GM04503 (cell line): ENCODE data around the gene CCM2.

Experiments
- DNase-seq: peaks from one replicate; pipeline ENCODE4 v3.0.0-alpha.2; 2012; ENCODE audit warnings: low read depth

CCM2 gene

DNA sequence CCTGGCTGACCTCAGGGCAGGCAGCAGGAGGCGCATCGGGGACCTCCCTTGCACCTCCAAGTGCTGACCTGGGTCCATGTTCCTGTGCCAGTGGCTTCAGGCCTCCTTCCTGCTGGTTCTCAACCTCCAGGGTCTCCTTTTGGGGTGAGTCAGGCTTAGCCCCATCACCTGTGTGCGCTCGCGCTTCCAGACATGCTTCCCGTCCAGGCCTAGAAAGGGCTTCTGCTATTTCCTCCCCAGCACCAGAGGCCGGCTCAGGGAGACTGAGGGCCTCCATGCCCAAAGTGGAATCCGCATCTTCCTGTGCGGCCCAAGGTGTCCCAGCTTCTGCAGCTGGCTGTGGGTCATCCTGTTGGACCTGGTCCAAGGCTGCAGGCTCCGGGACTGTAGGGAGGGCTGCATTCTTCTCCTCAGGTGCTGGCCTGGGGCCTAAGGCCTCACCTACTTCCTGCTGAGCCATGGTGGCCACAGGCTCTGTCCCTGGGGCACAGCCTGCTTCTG is 82.9 kb downstream of the CCM2 start:
- no peak for DNase-seq

DNA sequence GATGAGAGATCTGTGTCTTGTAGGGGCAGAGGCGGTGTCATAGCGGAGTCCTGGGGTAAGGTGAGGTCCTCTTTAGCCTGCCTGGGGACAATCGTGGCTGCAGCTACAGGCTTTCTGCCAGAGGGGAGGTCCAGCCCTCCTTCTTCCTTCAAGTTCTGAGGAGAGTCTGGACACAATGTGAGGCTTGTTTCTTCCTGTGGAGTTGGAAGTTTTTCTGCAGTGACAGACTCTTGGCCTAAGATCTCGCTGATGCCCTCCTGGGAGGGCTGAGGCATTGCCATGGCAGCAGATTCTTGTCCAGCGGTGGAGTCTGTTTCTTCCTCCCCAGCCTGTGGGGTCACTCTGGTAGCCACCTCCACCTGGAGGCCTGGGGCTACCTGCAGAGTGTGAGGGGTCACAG is 84.3 kb downstream of the CCM2 start:
- DNase-seq = no peak

DNA sequence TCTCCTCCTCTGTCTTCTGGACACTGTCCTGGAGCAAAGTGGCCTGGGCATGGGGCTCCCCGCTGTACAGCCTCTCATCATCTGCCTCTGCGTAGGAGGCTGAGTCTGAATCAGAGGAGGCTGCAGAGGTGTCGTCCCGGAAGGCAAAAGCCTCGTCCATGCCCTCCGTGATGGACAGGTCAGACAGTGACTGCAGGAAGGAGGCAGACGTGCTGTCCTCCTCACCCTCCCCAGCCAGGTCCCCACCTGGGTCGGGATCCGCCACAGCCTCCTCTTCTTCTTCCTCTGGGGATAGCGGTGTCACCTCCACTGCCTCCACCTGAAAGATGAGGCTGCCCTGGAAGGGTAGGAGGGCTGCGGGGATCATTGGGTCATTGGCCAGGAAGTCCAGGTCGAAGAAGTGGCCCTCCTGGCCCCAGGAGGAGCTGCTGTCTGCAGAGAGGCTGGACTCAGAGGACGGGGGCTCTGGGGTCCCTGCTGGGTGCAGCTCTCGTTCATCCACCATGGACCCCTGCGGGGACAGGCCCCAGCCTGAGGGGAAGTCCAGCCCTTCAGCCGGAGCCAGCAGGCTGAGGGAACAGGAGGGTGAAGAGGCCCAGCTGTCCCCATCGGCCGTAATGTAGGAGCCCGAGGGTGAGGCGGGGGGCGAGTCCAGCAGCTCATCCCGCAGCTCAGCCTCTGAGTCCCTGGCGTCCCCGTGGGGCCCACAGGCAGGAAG is 85.1 kb downstream of the CCM2 start:
- no peak for DNase-seq

DNA sequence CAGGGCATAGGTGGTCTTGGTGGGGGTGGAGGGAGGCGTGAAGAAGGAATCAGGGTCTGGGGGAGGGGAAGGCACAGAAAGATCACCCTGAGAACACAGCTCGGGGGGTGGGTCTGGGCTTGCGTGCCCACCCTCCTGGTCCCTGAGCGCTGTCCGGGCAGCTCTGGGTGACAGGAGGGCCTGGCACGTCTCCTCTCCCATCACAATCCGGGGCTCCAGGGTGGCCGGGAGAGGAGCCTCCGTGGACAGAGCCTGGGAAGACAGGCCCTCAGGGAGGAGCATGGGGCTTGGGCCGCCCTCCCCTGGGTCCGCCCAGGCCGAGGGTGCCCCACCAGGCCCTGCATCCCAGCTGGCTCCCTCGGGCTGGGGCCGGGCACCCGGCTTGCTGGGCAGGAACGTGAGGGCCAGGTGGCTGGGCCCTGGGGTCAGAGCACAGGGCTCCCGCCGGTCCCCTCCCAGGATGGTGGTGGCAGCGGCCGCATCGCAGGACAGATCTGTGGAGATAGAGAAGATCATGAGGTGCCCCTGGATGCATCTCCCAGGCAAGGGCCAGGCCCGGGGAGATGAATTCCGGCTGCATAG is 85.7 kb downstream of the CCM2 start:
- DNase-seq = no peak

DNA sequence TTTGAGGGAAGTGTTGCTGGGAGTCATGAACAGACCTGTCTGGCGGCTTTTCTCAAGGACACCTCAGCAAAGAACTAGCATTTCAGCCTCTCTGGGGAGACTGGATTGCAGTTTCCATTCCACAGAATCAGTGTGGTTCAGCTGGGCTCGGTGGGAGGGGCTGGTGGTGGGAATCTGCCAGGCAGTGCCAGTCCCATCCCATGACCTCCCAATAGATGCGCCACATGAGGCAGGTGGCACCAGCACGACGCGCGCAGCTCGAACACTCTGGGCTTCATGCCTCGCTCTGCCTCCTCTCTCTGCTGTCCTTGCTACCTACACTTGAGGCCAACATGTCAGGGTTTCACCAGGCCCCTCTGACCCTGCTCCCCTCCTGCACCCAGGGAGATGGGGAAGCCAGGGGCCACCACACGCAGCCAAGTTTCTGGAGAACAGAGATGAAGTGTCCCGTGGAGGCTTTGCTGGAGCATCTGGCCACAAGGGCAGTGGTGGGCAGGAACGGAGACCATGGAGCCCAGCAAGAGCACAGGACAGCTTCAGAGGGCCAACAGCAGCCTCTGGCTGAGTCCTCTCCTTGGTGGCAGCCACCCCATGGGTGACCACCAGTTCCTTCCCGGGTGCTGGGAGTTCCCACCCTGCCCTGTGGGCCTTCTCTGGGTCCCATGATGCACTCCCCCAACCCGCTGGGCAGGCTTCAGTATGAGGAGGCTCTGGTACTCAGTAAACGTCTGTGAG is 86.5 kb downstream of the CCM2 start:
- no peak for DNase-seq

DNA sequence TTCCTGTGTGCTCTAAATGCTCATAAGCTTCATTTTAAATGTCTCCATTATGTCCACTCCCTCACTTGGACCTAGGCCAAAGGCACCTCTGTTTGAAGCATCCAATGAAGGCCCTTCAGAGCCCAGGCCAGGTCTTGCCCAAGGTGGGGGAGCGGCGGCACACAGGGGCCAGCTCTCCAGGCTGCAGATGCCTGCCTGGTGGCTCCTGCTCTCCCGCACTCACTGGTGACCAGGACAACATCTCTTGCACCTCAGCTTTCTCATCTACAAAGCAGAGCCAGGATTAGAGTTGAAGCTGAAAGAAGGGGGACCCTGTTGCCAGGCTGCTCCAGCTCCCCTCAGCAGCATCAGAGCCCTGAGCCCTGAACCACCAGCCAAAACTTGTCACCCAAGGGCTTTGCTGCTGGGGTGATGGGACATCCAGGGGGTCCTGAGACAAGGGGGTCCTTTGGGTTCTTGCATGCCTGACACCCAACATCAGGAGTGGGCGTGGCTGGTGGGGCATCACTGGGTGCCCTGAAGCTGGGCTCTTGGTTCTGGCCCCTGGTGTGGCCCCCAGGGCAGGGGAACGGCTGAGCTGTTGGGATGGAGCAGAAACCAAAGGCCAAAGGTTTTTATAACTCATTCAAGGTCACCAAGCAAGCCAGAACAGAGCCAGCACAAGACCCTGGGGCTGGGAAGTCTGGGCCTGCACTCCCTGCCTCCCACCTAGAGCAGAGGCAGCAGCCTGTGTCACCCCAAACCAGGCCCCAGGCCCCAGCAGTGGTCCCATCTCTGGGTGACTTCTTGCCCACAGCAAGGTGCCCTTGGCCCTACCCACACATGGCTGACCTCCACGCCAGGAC is 87.5 kb downstream of the CCM2 start:
- DNase-seq = no peak

DNA sequence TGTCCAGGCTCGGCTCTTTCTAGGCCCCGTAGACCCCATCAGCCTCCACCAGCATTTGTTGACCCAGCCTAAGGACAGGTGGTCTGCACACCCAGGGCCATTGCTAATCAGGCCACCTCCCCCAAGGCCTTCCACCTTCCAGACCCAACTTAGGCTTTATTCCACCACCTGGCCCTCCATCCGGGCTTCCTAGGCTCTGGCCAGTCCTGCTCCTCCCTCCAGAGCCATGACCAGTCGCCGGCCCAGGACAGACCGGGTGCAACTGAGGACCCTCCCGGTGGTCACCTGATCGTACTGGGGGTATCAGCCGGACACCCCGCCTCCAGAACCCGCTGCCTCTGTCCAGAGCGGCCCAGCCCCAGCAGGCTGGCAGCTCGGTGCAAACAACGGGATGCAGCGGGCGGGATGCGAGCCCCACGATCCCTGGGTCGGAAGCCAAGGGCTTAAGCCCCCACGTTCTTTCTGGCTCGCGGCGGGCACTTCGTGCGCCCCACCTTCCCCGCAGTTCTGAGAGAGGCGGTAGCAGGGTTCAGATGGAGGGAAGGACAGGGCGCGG is 88.2 kb downstream of the CCM2 start:
- DNase-seq = no peak

DNA sequence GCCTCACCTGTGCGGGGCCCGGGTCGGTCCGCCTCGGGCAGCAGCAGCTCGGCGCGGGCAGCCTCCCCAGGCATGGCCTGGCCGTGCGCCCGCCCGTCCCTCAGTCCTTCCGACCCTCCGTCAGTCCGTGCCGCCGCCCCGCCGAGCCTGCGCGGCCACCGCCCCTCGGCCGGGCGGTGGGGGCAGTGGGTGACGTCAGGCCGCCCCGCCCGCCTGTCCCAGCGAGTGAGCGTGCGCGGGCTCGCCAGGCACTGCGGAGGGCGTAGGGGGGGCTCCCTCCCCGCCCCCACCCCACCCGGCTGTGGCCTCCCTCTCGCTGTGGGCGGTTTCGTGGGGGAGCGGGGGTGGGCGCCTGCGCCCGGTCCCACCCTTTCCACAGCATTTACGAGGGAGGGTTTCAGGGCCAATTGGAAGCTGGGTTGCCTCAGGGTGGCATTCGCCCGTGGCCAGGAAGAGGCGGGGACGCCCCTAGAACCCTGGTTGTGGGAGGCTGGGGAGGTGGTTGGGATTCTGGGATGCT is 88.9 kb downstream of the CCM2 start, which contains the start of gene NACAD:
TSS of gene NACAD (minus strand) at position 149 of the 520 bp plus-strand sequence. CDS start at position 74, 75 bp downstream.
- no peak for DNase-seq

DNA sequence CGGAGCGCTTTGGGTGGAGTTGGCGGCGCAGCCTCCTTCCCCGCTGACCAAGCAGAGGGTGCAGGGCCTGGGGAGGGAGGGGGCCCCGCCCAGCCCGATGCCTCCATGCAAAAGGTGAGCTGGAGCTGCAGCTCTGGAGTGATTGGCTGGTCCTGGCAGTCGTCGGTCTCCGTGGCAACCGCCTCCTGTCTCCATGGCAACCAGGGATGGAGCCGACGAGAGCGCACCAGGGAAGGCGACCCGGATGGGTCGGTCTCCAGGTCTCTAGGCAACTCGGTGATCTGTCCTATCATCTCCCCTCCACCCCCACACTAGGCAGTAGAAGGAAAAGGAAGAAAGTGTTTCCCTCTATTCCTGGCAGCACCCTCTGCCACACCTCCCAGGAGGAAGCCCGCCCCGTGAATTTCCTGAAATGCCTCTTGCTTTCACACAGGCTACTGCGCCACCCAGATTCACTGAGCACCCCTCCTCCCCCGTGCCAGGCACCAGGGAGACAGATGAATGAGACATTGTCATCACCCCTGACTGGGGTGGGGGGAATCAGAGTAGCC is 89.4 kb downstream of the CCM2 start:
- DNase-seq = no peak

DNA sequence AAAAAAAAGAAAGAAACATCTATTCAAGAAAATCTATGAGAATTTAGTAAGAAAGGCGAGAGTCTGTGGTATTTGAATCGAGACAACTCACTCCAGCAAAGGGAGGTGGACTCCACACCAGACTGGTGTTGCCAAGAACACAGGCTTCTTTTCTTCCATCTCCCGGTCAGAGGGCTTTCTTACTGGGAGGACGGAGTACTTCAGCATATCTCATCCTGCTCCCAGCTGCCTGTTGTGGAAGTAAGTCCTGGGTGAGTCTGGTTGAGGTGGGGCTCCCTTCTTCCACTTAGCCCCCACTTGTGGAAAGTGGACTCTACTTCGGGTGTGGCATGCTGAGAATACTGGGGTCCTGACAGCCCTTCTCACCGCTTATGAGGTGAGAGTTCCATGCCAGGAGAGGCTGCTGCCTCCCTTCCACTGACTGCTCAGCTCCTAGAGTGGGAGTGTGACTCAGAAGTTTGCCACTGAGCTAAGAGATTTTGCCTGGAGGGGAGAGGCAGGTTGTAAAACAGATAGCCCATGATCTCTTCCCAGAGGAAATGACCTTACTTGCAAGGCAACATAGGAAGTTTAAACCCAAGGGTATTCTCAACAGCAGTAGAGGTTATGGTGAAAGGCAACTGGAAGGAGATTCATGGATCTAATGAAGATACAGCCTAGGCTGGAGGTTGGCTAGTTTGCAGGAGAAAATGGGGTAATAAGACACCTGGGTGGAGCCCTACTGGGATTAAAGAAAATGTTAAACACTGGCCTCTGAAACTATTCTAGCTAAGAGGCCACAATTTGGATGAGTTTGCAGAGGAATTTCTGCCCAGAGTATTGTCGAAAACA is 92.3 kb downstream of the CCM2 start:
- DNase-seq = no peak

DNA sequence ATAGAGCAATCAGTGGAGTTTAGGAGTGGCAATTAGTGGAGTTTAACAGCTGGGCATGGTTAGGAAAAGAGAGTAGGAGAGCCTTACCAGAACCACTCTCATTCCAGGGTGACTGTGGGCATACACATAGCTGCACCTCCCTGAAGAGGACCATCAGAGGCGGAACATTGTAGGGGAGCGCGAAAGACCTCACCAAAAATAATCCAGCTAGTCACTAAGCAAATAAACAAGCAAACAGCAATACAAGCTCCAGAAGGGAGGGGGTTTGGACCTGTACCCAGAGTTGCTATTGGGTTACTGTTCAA is 92.9 kb downstream of the CCM2 start:
- no peak for DNase-seq

DNA sequence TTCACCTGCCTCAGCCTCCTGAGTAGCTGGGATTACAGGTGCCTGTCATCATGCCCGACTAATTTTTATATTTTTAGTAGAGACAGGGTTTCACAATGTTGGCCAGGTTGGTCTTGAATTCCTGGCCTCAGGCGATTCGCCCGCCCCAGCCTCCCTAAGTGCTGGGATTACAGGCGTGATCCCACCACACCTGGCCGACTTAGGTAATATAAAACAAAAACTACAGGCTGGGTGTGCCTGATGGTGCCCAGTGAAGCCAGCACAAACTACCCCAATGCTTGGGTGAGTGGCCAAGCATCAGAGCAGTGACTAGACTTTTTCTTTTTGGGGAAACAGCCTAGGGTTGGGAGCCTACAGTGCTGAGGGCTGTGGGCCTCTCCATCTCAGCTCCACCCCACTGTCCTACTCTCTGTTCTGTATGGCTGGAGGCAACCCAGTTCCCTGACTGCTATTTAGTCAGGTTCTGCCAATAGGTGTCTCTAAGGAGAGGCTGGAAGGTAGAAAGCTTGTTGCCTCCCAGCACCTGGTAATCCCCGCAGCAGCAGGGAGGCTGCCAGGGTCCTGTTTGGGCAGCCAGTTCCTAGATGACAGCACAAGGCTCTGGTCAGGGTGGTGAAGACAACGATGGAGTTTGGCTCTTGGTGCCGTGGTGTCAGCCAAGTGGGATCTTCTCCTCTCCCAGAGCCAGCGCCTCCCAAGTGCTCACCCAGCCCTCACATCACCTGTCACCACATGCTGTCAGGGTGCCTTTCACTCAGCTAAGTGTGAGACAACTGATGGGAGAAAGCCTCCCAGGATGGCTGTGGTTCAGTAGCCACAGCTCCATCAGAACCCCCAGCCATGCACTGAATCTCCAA is 99.2 kb downstream of the CCM2 start:
- DNase-seq = no peak

DNA sequence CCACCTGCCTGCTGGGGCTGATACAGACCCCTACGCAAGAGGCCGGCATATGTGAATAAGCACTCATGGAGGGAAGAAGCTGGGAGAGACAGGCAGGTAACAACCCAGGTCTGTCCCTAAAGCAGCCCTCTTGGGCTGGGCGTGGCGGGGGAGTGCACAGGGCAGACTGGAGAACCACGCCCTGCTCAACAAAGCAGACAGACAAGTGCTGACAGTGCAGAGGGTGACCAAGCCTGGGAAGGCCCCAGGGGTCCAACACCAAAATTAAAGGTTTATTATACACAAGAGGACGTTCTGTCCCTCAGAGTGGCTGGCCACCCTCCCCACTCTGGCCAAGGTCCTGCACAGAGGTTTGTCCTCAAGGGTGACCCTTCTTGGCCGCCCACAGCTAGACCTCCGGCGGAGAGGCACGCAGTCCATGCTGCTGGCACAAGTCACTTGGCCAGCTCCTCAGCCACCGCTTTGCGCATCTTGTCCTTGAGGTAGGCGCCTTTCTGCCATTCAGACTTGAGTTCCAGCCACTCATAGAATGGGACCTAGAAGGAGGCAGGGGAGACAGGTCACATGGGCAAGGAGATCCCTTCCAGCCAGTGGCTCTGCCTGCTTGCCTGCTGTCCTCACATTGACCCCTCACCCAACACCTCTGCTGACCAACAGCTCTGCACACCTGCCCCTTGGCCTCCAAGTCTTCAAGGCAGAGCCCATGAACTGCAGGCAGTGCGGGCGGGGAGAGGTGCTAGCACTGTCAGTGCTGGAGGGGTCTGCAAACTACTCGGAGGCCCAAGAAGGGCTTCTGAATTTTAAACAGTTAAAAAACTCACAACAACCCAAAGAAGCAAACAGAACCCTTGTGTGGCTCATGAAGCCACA is 100.1 kb downstream of the CCM2 start:
- no peak for DNase-seq

DNA sequence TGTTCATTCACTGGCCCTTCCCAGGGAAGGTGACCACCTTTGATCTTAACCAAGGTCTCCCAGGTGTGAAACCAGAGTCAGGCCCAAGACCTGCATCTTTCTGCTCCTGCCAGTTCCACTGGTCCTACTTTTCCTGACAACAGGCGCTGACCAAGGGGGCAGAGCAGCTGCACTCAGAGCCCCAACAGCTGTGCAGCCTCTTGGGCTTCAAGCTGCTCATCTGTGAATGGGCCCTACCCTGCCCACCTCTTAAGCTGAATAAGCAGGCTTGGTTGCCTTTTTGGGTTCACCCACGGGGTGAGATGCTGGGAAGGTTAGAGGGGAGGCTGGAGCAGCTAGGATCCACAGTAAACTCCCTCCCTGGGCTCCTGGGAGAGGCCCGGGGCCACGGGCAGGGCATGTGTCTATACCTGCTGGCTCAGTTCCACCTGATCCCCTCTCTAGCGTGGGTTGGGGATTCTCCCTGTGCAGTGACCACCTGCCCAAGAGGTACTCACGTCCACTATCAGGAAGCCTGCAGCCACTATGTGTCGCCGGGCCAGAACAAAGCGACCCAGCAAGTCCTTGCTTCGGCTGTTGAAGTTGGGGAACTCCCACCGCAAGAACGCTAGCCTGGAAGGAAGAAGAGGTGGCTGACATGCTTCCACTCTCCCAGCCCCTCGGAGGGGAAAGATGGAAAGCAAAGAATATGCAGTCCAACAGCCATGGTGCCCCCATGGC is 100.9 kb downstream of the CCM2 start:
- DNase-seq = no peak

DNA sequence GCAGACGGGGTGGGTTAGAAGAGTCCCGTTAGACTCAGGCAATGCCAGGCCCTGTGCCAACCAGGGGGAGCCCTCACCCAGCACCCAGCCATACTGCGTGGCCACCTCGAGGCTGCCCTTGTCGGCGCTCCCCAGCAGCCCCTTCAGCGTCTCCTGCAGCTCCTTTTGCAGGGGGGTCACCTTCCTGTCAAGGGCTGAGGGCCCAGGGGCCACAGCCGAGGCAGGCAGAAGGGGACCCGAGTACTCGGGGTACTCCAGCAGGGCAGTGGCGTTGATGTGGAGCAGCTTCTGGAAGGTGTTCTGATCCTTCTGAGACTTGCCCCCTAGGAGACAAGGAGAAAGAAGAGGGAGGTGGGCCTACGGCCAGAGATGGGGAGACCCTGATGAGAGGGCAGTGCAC is 101.7 kb downstream of the CCM2 start:
- DNase-seq = no peak

DNA sequence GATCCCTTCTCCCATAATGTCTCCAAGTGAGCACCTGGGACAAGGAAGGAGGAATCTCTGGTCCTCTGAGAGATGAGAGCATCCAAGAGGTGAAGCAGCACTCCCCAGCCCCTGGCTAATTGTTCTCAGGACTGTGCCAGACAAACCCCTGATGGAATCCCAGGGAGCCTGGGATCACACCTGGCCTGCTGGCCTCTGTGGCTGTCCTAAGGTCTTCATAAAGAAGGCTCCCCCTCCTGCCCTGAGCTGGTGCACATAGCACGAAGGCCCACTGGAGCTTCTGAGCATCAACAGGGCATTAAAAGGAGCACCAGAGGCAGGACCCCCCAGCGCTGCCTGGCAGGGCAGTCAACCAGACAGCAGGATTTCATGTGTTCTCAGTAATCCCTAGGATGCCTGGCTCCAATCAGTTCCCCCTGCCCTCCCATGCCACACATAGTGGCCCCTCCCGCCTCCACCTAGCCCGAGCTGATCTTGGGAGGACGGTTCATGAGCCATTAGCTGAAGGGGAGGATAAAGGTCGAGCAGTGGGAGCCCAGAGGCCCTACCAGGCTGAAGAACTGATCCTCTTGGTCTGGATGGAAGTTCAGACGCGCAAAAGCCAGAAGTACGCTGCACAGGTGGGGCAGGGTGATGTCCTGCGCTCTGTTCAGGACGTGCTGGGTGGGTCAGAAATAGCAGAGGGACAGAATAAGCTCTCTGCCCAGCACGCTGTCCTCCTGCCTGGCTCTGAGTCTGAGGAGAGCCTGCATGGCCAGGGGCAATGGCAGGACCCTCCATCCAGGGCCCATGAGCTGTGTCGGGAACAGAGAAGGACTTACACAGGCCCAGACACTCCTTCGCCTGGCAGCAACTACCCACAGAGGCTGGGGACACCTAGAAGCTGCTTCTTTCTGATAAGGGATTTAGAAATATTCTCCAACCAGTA is 103.0 kb downstream of the CCM2 start:
- no peak for DNase-seq
